Vagina (tissue), 2 donors: ENCODE measurements around the gene BTD. TPM values are rescaled to one million over a fixed set of nuclear protein-coding genes. Genes with fewer than 3 reads are reported as not detected.

Experiments used
- DNase-seq, 2 donors: peaks; one replicate each; pipeline ENCODE4 v3.0.0-alpha.2; 2017; ENCODE audit errors: extremely low spot score in 2 of 2
- H3K27ac ChIP-seq: fragments of 200-600 bp; sonication (generic); one replicate; pipeline ENCODE4 v1.5.1; 2019
- H3K27me3 ChIP-seq: fragments of 200-600 bp; sonication (generic); one replicate; pipeline ENCODE4 v1.5.1; 2019
- H3K36me3 ChIP-seq, 2 donors: fragments of 200-600 bp; sonication (generic); one replicate each; pipeline ENCODE4 v1.5.1; 2017 to 2019
- H3K4me1 ChIP-seq: fragments of 200-600 bp; sonication (generic); one replicate; pipeline ENCODE4 v1.5.1; 2019
- H3K4me3 ChIP-seq, 2 donors: fragments of 200-600 bp; sonication (generic); 1 replicate in 1 of 2; 2 replicates in 1 of 2; pipeline ENCODE4 v1.5.1; 2016 to 2019
- H3K9me3 ChIP-seq: fragments of 200-600 bp; sonication (generic); one replicate; pipeline ENCODE4 v1.5.1; 2019
- CTCF ChIP-seq, 3 experiments: fragments of 450-650 bp in 2 of 3; fragments of 200-600 bp in 1 of 3; sonication (generic) in 1 of 3; IDR thresholded peaks; one replicate each; pipeline ENCODE4 v1.5.1; 2017 to 2019; ENCODE audit warnings: antibody characterized with exemption in 3 of 3, mild to moderate bottlenecking in 2 of 3, moderate library complexity in 2 of 3
- POLR2A ChIP-seq, 2 donors: fragments of 450-650 bp; IDR thresholded peaks; one replicate each; pipeline ENCODE4 v1.6.1; 2017; ENCODE audit warnings: antibody characterized with exemption in 2 of 2, mild to moderate bottlenecking in 2 of 2, moderate library complexity in 2 of 2
- POLR2AphosphoS5 ChIP-seq, 2 donors: sonication (generic); formaldehyde crosslinking; IDR thresholded peaks; one replicate each; pipeline ENCODE4 v1.9.0; 2017; ENCODE audit warnings: antibody characterized with exemption in 2 of 2, mild to moderate bottlenecking in 2 of 2, low read depth in 1 of 2; ENCODE audit not compliant: insufficient read depth in 1 of 2
- intact Hi-C: fragments of 100-400 bp; cut with DNase I; formaldehyde crosslinking; loops from one replicate; pipeline ENCODE4 v1.15.1; 2023
- total RNA-seq: library from RNA; depleted of rRNA; stranded (reverse); fragments of >200 nt; gene quantifications from one replicate; pipeline ENCODE4 v1.2.3, GENCODE V29; 2016

Gene BTD
- total RNA-seq, 1 donor from 2014 or later, result 10.6 TPM

- no peak for DNase-seq
- Histone ChIP-seq H3K4me1 (no peaks in the 10 kb centered on the region), H3K4me3 (no peak overlapping the region), H3K9me3 (no peaks in the 10 kb centered on the region), H3K27ac (no peak overlapping the region), H3K36me3 (peaks cover 0 to 29% of the 10 kb centered on the region in 2 donors), H3K27me3 (no peaks in the 10 kb centered on the region)
- TF ChIP-seq POLR2A (IDR thresholded peaks at IDR 0.05) (no peak), POLR2AphosphoS5 (IDR thresholded peaks at IDR 0.05; ENCODE audit: insufficient read depth in 1 of 2, low read depth in 1 of 2) (no peak), CTCF (IDR thresholded peaks at IDR 0.05) (no peak)
- intact Hi-C loops, result no loop called here
These were observed 26.1 kb upstream of the BTD start for GRCh38 chr3:15575446-15575845.

- intact Hi-C loops, result no loop called here
- Histone ChIP-seq H3K4me3 (no peak overlapping the region), H3K9me3 (no peaks in the 10 kb centered on the region), H3K27ac (no peak overlapping the region), H3K27me3 (no peaks in the 10 kb centered on the region), H3K4me1 (no peaks in the 10 kb centered on the region), H3K36me3 (peaks cover 0 to 31% of the 10 kb centered on the region in 2 donors)
- DNase-seq, result no peak
- TF ChIP-seq POLR2A (IDR thresholded peaks at IDR 0.05) (no peak), POLR2AphosphoS5 (IDR thresholded peaks at IDR 0.05; ENCODE audit: insufficient read depth in 1 of 2, low read depth in 1 of 2) (no peak), CTCF (IDR thresholded peaks at IDR 0.05) (no peak)
These were observed 25.1 kb upstream of the BTD start for GRCh38 chr3:15576475-15576874.

GRCh38 chr3:15578289-15578867 is 23.2 kb upstream of the BTD start:
- intact Hi-C loops, result no loop called here
- H3K4me1 ChIP-seq, result no peaks in the 10 kb centered on the region
- TF ChIP-seq POLR2A (IDR thresholded peaks at IDR 0.05), result no peak
- TF ChIP-seq CTCF (IDR thresholded peaks at IDR 0.05), result no peak
- no peak for TF ChIP-seq POLR2AphosphoS5 (IDR thresholded peaks at IDR 0.05; ENCODE audit: insufficient read depth in 1 of 2, low read depth in 1 of 2)
- peaks cover 0 to 31% of the 10 kb centered on the region in 2 donors for H3K36me3 ChIP-seq
- no peak overlapping the region for H3K4me3 ChIP-seq
- no peaks in the 10 kb centered on the region for H3K9me3 ChIP-seq
- DNase-seq, result no peak
- H3K27me3 ChIP-seq, result no peaks in the 10 kb centered on the region
- no peak overlapping the region for H3K27ac ChIP-seq

- intact Hi-C loops, result no loop called here
- no peak for TF ChIP-seq POLR2AphosphoS5 (IDR thresholded peaks at IDR 0.05; ENCODE audit: insufficient read depth in 1 of 2, low read depth in 1 of 2)
- TF ChIP-seq CTCF (IDR thresholded peaks at IDR 0.05), result no peak
- TF ChIP-seq POLR2A (IDR thresholded peaks at IDR 0.05), result no peak
These were observed 22.5 kb upstream of the BTD start for GRCh38 chr3:15579051-15579450.

More at GRCh38 chr3:15579051-15579450, 22.5 kb upstream of the BTD start:
- Histone ChIP-seq H3K4me3 (no peak overlapping the region), H3K27me3 (no peaks in the 10 kb centered on the region), H3K4me1 (no peaks in the 10 kb centered on the region), H3K36me3 (peaks cover 0 to 30% of the 10 kb centered on the region in 2 donors), H3K9me3 (no peaks in the 10 kb centered on the region), H3K27ac (no peak overlapping the region)
- no peak for DNase-seq
